GM21825 (cell line): ENCODE measurements around the gene CHML.
A peak's percentile ranks its signal among the peaks of the same experiment; 100 is the strongest.

Experiments used
- ATAC-seq: cut with Tn5 transposase; IDR thresholded peaks from one replicate; pipeline ENCODE4 v1.9.1; 2021; ENCODE audit warnings: mild to moderate bottlenecking, moderate library complexity; ENCODE audit not compliant: unreplicated experiment

The CHML gene

GRCh38 chr1:241646201-241646600 lies 6.0 kb upstream of the CHML start:
- no peak for ATAC-seq

GRCh38 chr1:241645199-241645598 lies 5.0 kb upstream of the CHML start:
- ATAC-seq, result no peak

GRCh38 chr1:241644259-241644658 lies 4.1 kb upstream of the CHML start:
- ATAC-seq, result no peak

- ATAC-seq, result no peak
Measured at GRCh38 chr1:241642593-241642944, 2.4 kb upstream of the CHML start.

- ATAC-seq, result no peak
Measured at GRCh38 chr1:241641773-241642592, 1.8 kb upstream of the CHML start.

GRCh38 chr1:241640867-241641622 lies 876 bp upstream of the CHML start:
- ATAC-seq, result no peak

GRCh38 chr1:241639623-241640148 lies 483 bp downstream of the CHML start:
- peak; percentile 38 for ATAC-seq

- ATAC-seq, result no peak
Measured at GRCh38 chr1:241638909-241639622, 1.1 kb downstream of the CHML start.

GRCh38 chr1:241638099-241638682 lies 2.0 kb downstream of the CHML start:
- no peak for ATAC-seq

GRCh38 chr1:241637604-241638003 lies 2.6 kb downstream of the CHML start:
- ATAC-seq, result no peak

- ATAC-seq, result no peak
Measured at GRCh38 chr1:241637046-241637590, 3.1 kb downstream of the CHML start.

GRCh38 chr1:241636291-241636690 lies 3.9 kb downstream of the CHML start:
- ATAC-seq, result no peak

- no peak for ATAC-seq
Measured at GRCh38 chr1:241635556-241636152, 4.5 kb downstream of the CHML start.

- no peak for ATAC-seq
Measured at GRCh38 chr1:241632987-241633386, 7.2 kb downstream of the CHML start.

- ATAC-seq, result no peak
Measured at GRCh38 chr1:241631674-241632073, 8.5 kb downstream of the CHML start.

- no peak for ATAC-seq
Measured at GRCh38 chr1:241630899-241631298, 9.3 kb downstream of the CHML start.

- no peak for ATAC-seq
Measured at GRCh38 chr1:241630476-241630875, 9.7 kb downstream of the CHML start.

- no peak for ATAC-seq
Measured at GRCh38 chr1:241630005-241630404, 10.2 kb downstream of the CHML start.

GRCh38 chr1:241627453-241628259 lies 12.5 kb downstream of the CHML start:
- peak; percentile 77 for ATAC-seq

- ATAC-seq, result no peak
Measured at GRCh38 chr1:241624935-241625334, 15.2 kb downstream of the CHML start.
